OCI-LY3 (cell line): ENCODE measurements around the gene CTDSPL.

Experiments
- CTCF ChIP-seq: fragments of 200-600, 300-600 bp; sonication (generic); IDR thresholded peaks from 2 replicates; pipeline ENCODE4 v1.5.1; 2014; ENCODE audit warnings: antibody characterized with exemption, low read length, low read depth
- EZH2phosphoT487 ChIP-seq: fragments of 200-600 bp; shearing (Covaris generic); IDR thresholded peaks from 2 replicates; pipeline ENCODE4 v1.6.1; 2018; ENCODE audit warnings: antibody characterized with exemption, mixed run types, low read depth

GRCh38 chr3:37903320-37903719 is 41.6 kb downstream of the CTDSPL start:
- TF ChIP-seq CTCF = no peak
- no peak for TF ChIP-seq EZH2phosphoT487
